SK-N-SH (cell line): ENCODE results near the gene CYP46A1.

Experiments used
- NFIC ChIP-seq: IDR thresholded peaks from 2 replicates; pipeline ENCODE4 v1.4.0; 2012; ENCODE audit warnings: borderline replicate concordance
- TF ChIP-seq, protein P1 (sequence below): fragments of 200-600 bp; sonication (generic); IDR thresholded peaks from 2 replicates; pipeline ENCODE4 v1.6.1; 2017; ENCODE audit warnings: antibody characterized with exemption, mild to moderate bottlenecking, moderate library complexity
- TF ChIP-seq, protein P2 (sequence below): IDR thresholded peaks from 2 replicates; pipeline ENCODE4 v1.4.0; 2012; ENCODE audit warnings: low read depth

DNA sequence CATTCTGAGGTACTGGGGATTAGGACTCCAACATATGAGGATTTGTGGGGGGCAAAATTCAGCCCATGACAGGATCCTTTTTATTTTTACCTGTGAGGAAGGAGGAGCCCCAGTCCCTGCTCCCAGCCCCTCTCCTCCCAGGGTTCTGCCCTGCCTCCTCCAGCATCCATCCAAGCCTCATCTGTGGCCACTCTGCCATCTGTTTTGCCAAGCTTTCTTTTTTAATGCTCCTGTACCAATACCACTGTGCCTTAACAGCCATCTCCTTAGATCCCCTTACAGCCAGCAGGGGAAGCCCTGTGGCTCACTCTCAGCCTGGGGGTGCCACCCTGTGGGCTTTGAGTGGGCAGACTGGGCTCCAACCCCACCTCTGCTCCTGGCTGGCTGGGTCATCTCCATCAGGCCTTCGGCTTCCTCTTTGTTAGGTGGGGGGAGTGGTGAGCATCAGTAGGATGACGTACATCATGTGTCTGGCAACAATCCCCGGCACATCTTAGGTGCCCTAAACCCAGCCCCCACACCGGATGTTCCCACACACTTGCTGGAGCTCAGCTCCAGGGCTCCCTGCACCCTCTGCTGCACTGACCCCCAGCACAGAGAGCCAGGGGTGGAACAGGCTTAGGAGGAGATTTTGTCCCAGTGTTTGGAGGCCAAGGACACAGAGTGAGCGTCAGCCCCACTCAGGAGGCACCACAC lies 40.2 kb downstream of the CYP46A1 start:
- TF ChIP-seq, protein P1, sequence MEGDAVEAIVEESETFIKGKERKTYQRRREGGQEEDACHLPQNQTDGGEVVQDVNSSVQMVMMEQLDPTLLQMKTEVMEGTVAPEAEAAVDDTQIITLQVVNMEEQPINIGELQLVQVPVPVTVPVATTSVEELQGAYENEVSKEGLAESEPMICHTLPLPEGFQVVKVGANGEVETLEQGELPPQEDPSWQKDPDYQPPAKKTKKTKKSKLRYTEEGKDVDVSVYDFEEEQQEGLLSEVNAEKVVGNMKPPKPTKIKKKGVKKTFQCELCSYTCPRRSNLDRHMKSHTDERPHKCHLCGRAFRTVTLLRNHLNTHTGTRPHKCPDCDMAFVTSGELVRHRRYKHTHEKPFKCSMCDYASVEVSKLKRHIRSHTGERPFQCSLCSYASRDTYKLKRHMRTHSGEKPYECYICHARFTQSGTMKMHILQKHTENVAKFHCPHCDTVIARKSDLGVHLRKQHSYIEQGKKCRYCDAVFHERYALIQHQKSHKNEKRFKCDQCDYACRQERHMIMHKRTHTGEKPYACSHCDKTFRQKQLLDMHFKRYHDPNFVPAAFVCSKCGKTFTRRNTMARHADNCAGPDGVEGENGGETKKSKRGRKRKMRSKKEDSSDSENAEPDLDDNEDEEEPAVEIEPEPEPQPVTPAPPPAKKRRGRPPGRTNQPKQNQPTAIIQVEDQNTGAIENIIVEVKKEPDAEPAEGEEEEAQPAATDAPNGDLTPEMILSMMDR, result no peak
- TF ChIP-seq NFIC, result no peak
- TF ChIP-seq, protein P2, sequence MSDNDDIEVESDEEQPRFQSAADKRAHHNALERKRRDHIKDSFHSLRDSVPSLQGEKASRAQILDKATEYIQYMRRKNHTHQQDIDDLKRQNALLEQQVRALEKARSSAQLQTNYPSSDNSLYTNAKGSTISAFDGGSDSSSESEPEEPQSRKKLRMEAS, result no peak
